MCF 10A (cell line): ENCODE results near the gene MYZAP. TPM values are rescaled to one million over a fixed set of nuclear protein-coding genes. Genes with fewer than 3 reads are reported as not detected.

Source experiments
- BruUV-seq: library from RNA; stranded (reverse); fragments of 400-500 nt; replicated peaks from 2 replicates; lab custom pipeline; 2021; lab: Mats Ljungman, UMichigan
- CTCF ChIA-PET: fragments of 300-600 bp; sonication (Branson Sonifier 250); formaldehyde crosslinking; extraction: SDS; loops from one replicate; lab custom pipeline; 2021; ENCODE audit warnings: antibody characterized with exemption, inconsistent platforms; lab: Yijun Ruan, JAX
- POLR2A ChIA-PET: fragments of 300-600, 350-650 bp; sonication (Branson Sonifier 250); formaldehyde crosslinking; extraction: SDS; loops from one replicate; lab custom pipeline; 2020; ENCODE audit warnings: antibody characterized with exemption, inconsistent platforms; lab: Yijun Ruan, JAX
- DNase-seq: peaks from one replicate; pipeline ENCODE4 v3.0.0-alpha.2; 2018; ENCODE audit not compliant: unreplicated experiment
- H3K27ac Mint-ChIP-seq: one replicate; pipeline ENCODE4 v1.8.0; 2022; ENCODE audit warnings: mild to moderate bottlenecking, low read depth, mixed read lengths; ENCODE audit not compliant: unreplicated experiment
- H3K27me3 Mint-ChIP-seq: one replicate; pipeline ENCODE4 v1.8.0; 2022; ENCODE audit warnings: mixed read lengths; ENCODE audit not compliant: insufficient read depth, unreplicated experiment
- H3K36me3 Mint-ChIP-seq: one replicate; pipeline ENCODE4 v1.8.0; 2022; ENCODE audit warnings: mild to moderate bottlenecking, moderate library complexity, mixed read lengths; ENCODE audit not compliant: insufficient read depth, unreplicated experiment
- H3K4me1 Mint-ChIP-seq: one replicate; pipeline ENCODE4 v1.8.0; 2022; ENCODE audit warnings: mixed read lengths; ENCODE audit not compliant: insufficient read depth, unreplicated experiment
- H3K4me3 Mint-ChIP-seq: one replicate; pipeline ENCODE4 v1.8.0; 2022; ENCODE audit warnings: mild to moderate bottlenecking, moderate library complexity, mixed read lengths; ENCODE audit not compliant: unreplicated experiment
- H3K9me3 Mint-ChIP-seq: one replicate; pipeline ENCODE4 v1.8.0; 2022; ENCODE audit warnings: mixed read lengths; ENCODE audit not compliant: unreplicated experiment
- intact Hi-C: fragments of 100-400 bp; cut with micrococcal nuclease; formaldehyde crosslinking; loops from 2 replicates; pipeline ENCODE4 v1.14.1; 2022
- total RNA-seq: library from RNA; stranded (reverse); gene quantifications from 2 replicates; pipeline ENCODE4 v1.2.3, GENCODE V29; 2022
- TF ChIP-seq, protein P1 (sequence below): fragments of 200-600 bp; IDR thresholded peaks from one replicate; pipeline ENCODE4 v1.8.0; 2022; ENCODE audit warnings: antibody characterized with exemption, mild to moderate bottlenecking; ENCODE audit not compliant: unreplicated experiment

MYZAP gene
- total RNA-seq, 1 experiment from 2014 or later, result 1.3 TPM

DNA sequence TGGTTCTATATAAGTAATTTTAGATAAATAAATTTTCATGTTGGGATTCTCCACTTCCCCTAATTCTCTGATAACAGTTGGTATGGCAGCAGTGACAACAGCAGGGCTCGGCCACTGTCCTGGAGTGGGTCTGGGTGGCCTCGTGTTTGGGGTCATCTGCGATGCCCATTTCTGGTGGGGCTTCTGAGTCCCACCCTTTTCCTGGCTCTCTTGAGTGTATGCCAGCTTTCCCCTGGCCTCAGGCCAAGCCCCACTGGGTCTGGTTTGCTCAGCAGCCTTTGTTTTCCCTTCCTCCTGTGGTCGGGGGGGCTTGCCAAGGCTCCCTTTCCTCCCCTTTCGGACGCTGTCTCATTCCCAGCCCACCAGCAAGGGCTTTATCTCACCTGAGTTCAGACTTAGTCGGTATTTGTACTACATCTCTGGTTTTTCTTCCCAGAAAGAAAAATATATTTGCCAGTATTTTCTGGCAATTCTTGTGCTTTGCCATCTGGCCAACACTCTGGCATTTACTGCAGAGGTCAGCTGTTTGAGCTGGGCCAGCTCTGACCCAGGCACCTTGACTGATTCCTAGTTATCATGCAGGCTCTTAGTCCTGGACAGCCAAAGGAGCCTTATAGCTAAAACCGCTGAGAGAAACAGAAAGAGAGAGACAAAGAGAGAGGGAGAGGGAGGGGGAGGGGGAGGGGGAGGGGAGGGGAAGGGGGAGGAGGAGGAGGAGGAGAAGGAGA, 35.2 kb downstream of the MYZAP start:
- H3K27ac Mint-ChIP-seq, result no peak overlapping the region
- DNase-seq, result no peak
- no TSS peak for BruUV-seq
- H3K36me3 Mint-ChIP-seq, result no peaks in the 10 kb centered on the region
- ChIA-PET POLR2A (no interaction called here), CTCF (interaction anchor here (0.7 to 1.3 kb wide), 5 partner anchors 14 to 136 kb away, joined by 3 to 5 read pairs (median 4); no protein-coding TSS in a partner anchor)
- no peaks in the 10 kb centered on the region for H3K9me3 Mint-ChIP-seq
- TF ChIP-seq, protein P1, sequence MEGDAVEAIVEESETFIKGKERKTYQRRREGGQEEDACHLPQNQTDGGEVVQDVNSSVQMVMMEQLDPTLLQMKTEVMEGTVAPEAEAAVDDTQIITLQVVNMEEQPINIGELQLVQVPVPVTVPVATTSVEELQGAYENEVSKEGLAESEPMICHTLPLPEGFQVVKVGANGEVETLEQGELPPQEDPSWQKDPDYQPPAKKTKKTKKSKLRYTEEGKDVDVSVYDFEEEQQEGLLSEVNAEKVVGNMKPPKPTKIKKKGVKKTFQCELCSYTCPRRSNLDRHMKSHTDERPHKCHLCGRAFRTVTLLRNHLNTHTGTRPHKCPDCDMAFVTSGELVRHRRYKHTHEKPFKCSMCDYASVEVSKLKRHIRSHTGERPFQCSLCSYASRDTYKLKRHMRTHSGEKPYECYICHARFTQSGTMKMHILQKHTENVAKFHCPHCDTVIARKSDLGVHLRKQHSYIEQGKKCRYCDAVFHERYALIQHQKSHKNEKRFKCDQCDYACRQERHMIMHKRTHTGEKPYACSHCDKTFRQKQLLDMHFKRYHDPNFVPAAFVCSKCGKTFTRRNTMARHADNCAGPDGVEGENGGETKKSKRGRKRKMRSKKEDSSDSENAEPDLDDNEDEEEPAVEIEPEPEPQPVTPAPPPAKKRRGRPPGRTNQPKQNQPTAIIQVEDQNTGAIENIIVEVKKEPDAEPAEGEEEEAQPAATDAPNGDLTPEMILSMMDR, result no peak
- no peak overlapping the region for H3K4me3 Mint-ChIP-seq
- intact Hi-C loops, result no loop called here
- H3K4me1 Mint-ChIP-seq, result no peaks in the 10 kb centered on the region
- no peaks in the 10 kb centered on the region for H3K27me3 Mint-ChIP-seq

- no peak for DNase-seq
- no peaks in the 10 kb centered on the region for H3K9me3 Mint-ChIP-seq
- no peaks in the 10 kb centered on the region for H3K36me3 Mint-ChIP-seq
- H3K4me1 Mint-ChIP-seq, result peaks cover 5% of the 10 kb centered on the region
- no TSS peak for BruUV-seq
- ChIA-PET CTCF (interaction anchor here (0.5 to 1.9 kb wide), 4 partner anchors 10 to 228 kb away, joined by 3 to 5 read pairs (median 3); no protein-coding TSS in a partner anchor), POLR2A (interaction anchor here (0.6 kb wide), 1 partner anchor 84 kb away, joined by 3 read pairs; no protein-coding TSS in a partner anchor)
- no peak overlapping the region for H3K4me3 Mint-ChIP-seq
- TF ChIP-seq, protein P1, result no peak
- intact Hi-C loops, result no loop called here
- no peak overlapping the region for H3K27ac Mint-ChIP-seq
- no peaks in the 10 kb centered on the region for H3K27me3 Mint-ChIP-seq
Observed at GRCh38 chr15:57631386-57632110, 39.8 kb downstream of the MYZAP start.

- TF ChIP-seq, protein P1, result no peak
- no peak for DNase-seq
- Mint-ChIP-seq H3K27me3 (no peaks in the 10 kb centered on the region), H3K9me3 (no peaks in the 10 kb centered on the region), H3K36me3 (no peaks in the 10 kb centered on the region), H3K27ac (no peak overlapping the region), H3K4me1 (peaks cover 5% of the 10 kb centered on the region), H3K4me3 (no peak overlapping the region)
- CTCF ChIA-PET, result interaction anchor here (0.6 to 1.8 kb wide), 5 partner anchors 8 to 507 kb away, joined by 3 to 7 read pairs (median 3); no protein-coding TSS in a partner anchor
- intact Hi-C loops, result no loop called here
- no TSS peak for BruUV-seq
- POLR2A ChIA-PET, result no interaction called here
Observed at GRCh38 chr15:57634290-57634689, 42.6 kb downstream of the MYZAP start.

DNA sequence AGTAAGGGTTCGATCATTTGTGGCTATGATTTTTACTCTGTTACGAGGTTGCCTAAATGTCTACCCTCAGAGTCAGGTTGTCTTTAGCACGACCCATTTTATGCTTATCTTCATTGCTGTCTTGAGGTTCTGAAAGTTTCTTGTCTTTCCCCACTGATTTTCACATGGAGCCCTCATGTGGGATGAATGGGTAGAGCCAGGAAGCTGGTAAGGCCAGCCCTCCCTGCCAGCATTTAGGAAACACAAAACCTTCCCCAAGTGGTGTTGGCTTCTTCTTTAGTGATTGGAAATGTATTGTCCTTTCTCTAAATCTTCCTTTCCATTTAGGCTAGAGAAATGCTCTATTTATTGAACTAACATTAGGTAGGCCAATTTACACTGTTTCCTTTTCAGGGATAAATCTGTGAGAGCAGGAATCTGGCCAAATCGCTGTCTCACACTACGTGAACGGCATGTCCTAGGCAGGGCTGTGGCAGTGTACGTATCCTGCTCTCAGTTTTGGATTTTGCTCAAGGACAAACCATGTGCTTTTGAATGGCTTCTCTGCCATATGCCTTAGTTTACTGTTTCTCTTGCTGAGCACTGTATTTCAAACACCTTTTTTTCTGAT, 43.7 kb downstream of the MYZAP start:
- TF ChIP-seq, protein P1, result no peak
- ChIA-PET POLR2A (interaction anchor here (0.5 to 0.6 kb wide), 2 partner anchors 34 to 196 kb away, joined by 3 read pairs; no protein-coding TSS in a partner anchor), CTCF (interaction anchor here (1.2 to 1.8 kb wide), 2 partner anchors 75 to 431 kb away, joined by 4 to 7 read pairs; no protein-coding TSS in a partner anchor)
- Mint-ChIP-seq H3K27me3 (no peaks in the 10 kb centered on the region), H3K27ac (no peak overlapping the region), H3K36me3 (peaks cover under 1% of the 10 kb centered on the region), H3K4me3 (no peak overlapping the region), H3K4me1 (peaks cover 5% of the 10 kb centered on the region), H3K9me3 (no peaks in the 10 kb centered on the region)
- intact Hi-C loops, result no loop called here
- no TSS peak for BruUV-seq
- DNase-seq, result no peak
